COLO668 (cell line): ENCODE results near the gene RNF212B.
"Not testable (repeated sequence)": the region's sequence is repeated elsewhere in the genome, so short reads cannot be mapped to it uniquely, and the experiment has no call there.

Source experiments
- DNase-seq: peaks from one replicate; lab custom pipeline; 2025; ENCODE audit not compliant: unreplicated experiment; lab: John Stamatoyannopoulos, UW

Gene RNF212B, protein sequence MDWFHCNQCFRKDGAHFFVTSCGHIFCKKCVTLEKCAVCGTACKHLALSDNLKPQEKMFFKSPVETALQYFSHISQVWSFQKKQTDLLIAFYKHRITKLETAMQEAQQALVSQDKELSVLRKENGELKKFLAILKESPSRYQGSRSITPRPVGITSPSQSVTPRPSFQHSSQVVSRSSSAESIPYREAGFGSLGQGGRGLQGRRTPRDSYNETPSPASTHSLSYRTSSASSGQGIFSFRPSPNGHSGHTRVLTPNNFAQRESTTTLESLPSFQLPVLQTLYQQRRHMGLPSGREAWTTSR

DNA sequence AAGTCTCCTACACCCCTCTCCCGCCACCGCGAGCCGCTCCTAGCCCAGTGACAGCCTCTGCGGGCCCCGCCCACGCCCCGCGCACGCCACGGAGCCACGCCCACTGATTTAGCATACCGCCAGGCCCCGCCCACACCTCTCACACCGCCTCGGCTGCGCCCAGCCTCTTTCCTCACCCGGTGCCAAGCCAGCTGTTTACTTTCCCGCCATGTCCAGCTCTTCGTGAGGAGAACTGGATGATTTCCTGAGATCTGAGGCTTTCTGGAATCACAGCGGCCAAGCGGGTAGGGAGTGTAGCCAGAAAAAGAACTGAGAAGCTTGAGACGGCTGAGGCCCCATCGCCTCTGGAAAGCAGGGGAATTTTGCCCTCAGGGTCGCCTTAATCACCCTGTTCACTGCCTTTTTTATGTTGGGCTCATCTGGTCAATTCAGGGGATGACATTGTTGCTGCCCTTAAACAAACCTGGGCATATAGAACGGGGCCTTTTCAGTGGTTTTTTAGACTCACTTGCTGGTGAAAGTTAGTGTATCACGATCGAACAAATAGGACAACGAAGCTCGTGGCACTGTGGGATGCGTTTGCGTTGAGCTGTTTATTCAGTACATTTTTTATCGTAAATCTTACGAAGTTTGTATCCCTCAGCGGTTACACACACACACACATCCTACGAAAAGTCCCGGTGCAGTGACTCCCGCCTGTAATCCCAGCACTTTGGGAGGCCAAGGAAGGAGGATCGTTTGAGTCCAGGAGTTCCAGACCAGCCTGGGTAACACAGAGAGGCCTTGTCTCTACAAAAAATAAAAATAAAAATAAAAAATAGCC, at the start of gene RNF212B:
Gene RNF212B, plus strand, starts transcription at position 165 of the 823 bp plus-strand sequence. CDS start 2,410 bp downstream, outside the sequence.
- DNase-seq: peak; percentile 93

DNA sequence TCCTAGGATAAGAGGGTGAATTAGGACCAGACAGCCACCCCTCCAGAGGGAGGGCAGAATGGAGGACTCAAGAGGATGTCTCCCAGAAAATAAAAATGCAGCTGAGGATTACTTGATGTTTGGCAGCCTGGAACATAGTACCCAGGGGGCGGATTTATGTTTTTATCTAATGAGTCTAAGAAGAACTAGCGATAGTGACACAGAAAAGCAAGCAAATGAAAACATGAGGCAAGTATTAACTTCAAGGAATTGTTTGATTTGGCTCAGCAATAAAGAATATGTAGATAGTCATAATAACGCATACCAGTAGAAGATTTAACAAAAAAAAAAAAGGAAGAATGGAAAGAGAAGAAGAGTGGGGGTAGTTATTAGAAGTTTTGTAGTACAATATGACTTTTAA, 44.3 kb upstream of the RNF212B start:
- no peak for DNase-seq

DNA sequence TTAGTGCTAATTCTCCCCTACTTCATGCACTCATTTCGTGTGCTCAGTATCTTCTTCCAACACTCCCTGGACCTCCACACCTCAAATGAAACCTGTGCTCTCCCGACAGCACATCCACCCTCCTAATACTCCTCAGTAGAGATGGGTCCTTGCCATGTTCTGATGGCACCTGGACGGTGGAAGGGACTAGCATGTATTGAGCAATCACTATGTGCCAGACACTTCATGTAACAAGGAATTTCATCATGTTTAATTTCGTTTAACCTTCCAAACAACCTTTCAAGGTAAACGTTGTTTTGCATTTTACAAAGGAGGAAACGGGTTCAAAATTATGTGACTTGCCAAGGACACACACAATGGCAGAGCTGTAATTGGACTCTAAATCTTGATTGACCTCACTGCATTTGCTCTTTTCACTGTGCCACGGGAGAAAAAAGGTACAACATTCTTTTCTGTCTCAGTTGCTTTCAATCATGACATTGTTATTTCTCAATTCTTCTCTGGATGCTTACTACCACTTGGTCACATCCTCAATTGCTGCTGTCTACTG, 42.1 kb upstream of the RNF212B start:
- DNase-seq: no peak

DNA sequence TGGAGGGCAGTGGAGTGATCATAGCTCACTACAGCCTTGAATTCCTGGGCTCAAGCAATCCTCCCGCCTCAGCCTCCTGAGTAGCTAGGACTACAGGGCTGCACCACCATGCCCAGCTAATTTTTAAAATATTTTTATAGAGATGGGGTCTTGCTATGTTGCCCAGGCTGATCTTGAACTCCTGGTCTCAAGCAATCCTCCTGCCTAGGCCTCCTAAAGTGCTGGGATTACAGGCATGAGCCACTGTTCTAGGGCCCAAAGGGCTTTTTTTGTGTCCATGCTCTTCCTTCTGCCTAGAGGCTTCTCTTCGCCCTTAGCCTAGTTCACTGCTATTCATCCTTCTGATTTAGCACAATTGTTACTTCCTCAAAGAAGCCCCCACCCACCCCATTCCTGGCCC, 41.2 kb upstream of the RNF212B start:
- not testable (repeated sequence) for DNase-seq

DNA sequence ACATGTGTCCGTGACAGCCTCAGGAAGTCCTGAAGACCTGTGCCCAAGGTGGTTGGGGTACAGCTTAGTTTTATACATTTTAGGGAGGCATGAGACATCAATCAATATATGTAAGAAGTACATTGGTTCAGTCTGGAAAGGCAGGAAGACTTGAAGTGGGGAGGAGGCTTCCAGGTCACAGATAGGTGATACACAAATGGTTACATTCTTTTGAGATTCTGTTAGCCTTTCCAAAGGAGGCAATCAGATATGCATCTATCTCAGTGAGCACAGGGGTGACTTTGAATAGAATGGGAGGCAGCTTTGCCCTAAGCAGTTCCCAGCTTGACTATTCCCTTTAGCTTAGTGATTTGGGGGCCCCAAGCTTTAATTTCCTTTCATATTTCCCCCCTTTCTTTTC, 38.6 kb upstream of the RNF212B start:
- DNase-seq: not testable (repeated sequence)

DNA sequence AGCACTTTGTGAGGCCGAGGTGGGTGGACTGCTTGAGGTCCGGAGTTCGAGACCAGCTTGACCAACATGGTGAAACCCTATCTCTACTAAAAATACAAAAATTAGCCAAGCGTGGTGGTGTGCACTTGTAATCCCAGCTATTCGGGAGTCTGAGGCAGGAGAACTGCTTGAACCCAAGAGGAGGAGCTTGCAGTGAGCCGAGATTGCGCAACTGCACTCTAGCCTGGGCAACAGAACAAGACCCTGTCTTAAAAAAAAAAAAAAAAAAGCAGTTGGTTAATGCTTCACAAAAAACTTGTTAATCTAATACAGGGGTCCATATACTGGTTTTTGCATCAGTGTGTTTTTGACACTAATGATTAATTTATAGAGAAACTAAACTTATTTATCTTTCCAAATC, 35.7 kb upstream of the RNF212B start:
- no peak for DNase-seq

DNA sequence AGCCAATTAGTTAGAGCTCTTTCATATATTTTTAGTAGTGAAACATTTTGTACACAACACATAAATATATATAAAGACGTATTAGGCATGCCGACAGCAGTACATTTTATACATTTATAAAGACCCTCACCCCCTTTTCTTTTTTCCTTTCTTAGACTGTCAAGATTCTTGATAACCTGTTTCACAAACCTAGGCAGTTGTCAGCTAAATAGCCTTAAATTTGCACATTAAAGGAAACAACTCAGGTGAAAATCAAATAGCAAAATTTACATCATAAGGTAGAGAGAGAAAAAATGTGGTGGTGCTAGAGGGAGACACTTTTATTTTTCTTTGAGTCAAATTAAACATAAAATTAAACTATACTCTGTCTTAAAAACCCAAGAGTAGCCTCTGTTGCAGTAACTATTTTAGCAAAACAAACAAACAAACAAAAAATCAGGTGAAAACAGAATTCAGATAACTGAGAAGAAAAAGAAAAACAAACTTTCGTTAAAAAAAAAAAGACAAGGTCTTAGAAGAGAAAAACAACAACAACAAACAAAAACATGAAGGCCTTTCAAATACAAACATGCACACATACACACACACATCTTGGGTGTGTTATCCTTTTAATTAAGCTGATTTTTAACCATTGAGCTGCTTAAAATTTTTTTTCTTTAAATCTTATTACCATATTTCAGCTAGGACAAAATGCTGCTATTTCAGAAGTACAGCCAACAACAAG, 31.2 kb upstream of the RNF212B start:
- DNase-seq: no peak

DNA sequence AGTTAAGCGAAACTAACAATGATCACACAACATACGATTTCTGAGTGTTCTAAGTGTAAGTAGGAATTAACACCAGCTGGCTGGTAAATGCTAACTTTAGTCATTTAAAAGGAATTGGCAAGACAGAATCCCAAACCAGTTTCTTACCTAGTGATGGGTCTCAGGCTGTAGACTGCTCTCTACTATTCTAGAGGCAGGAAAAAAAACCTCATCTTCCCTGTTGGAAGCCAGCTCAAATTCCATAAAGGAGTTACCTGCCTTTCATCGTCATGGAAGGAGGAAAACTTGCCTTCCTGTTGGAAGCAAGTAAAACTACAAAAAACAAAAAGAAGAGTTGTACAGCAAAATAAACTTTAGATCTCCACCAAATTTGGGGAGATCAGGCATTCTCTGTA, 30.6 kb upstream of the RNF212B start:
- DNase-seq: no peak

DNA sequence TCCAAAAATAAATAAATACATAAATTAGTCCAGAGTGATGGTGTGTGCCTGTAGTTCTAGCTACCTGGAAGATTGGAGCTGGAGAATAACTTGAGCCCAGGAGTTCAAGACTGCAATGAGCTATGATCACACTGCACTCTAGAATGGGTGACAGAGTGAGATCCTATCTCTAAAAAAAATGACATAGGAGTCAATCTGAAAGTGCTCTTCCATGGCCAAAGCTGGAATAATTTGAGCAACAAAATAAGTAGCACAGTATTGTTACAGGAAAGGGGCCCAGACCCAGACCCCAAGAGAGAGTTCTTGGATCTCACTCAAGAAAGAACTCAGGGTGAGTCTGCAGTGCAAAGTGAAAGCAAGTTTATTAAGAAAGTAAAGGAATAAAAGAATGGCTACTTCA, 29.4 kb upstream of the RNF212B start:
- DNase-seq: no peak

DNA sequence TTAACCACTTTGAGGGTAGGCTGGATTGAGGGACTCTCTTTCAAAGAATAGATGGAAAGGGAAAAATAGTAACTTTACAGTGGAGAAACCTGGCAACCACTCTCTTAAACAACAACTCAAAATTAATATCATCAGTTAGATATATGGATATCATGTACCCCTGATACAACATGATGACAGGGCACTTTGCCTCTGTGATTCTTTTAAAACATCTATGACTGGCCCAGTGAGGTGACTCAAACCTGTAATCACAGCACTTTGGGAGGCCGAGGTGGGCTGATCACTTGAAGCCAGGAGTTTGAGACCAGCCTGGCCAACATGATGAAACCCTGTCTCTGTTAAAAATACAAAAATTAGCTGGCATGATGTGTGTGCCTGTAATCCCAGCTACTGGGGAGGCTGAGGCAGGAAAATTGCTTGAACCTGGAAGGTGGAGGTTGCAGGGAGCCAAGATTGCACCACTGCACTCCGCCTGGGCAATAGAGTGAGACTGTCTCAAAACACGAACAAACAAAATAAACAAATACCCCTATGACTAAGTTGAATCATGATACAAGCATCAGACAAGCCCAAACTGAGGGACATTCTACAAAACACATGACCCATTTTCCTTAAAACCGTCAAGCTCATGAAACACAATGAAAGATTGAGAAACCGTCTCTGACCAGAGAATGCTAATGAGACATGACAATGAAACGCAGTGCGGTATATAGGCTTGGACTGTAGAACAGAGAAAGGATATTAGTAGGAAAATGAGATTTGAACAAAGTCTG, 27.9 kb upstream of the RNF212B start:
- no peak for DNase-seq

DNA sequence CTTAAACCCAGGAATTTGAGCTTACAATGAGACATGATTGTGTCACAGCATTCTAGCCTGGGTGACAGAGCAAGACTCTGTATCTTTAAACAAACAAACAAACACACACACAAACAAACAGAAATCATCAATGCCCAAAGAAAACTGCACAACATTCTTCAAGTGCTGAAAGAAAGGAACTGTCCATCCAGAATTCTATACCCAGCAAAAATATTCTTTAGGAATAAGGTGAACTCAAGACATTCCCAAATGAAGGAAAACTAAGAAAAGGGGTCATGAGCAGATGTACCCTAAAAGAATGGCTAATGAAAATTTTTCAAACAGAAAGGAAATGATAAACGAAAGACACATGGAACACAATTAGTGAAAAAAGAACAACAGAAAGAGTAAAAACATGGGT, 22.3 kb upstream of the RNF212B start:
- DNase-seq: no peak

DNA sequence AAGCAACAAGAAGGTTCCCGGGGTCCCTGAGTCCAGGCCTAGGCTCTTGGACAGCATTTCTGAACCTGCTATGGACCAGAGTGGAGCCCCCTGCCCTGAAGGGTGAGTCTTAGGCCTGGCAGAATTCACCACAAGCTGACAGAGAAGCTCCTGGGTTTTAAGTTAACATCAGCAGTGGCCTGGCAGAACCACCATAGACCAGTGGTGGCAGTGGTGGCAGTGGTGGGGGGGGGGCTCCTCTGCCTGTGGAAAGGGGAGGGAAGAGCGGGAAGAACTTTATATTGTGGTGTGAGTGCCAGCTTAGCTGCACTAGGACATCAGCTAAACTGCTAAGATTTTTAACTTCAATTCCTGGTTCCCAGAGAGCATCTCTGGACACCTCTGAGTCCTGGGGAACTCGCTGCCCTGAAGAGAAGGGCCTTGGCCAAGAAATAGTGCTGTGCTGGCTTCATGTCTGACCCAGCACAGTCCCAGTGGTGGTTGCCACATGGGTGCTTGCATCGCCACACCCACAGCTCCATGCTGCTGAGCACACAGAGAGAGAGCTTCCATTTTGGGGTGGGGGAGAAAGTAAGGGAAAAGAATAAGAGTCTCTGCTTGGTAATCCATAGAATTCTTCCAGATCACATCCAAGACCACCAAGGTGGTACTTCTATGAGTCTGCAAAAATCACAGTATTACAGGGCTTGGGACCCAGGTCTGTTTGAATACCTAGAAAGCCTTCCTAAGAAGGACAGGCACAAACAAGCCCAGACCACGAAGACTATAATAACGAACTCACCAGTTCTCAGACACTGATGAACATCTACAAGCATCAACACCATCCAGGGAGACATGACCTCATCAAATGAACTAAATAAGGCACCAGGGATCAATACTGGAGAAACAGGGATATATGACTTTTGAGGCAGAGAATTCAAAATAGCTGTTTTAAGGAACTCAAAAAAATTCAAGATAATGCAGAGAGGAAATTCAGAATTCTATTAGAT, 20.4 kb upstream of the RNF212B start:
- DNase-seq: no peak

DNA sequence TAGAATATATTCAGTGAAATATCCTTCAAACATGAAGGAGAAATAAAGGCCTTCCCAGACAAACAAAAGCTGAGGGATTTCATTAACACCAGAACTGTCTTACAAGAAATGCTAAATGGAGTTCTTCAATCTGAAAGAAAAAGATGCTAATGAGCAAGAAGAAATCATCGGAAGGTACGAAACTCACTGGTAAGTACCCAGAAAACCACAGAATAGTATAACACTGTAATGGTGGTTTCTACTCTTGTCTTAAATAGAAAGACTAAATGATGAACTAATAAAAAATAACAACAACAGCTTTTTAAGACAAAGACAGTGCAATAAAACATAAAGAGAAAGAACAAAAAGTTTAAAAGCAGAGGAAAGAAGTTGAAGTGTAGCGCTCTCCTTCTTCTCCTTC, 18.7 kb upstream of the RNF212B start:
- DNase-seq: no peak

DNA sequence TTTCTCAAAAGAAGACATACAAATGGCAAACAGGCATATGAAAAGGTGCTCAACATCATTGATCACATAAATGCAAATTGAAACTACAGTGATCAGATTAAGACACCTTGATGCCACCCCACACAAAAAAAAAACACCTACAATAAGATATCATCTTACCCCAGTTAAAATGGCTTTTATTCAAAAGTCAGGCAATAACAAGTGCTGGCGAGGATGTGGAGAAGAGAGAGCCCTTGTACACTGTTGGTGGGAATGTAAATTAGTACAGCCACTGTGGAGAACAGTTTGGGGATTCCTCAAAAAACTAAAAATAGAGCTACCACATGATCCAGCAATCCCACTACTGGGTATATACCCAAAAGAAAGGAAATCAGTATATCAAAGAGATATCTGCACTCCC, 12.8 kb upstream of the RNF212B start:
- not testable (repeated sequence) for DNase-seq

DNA sequence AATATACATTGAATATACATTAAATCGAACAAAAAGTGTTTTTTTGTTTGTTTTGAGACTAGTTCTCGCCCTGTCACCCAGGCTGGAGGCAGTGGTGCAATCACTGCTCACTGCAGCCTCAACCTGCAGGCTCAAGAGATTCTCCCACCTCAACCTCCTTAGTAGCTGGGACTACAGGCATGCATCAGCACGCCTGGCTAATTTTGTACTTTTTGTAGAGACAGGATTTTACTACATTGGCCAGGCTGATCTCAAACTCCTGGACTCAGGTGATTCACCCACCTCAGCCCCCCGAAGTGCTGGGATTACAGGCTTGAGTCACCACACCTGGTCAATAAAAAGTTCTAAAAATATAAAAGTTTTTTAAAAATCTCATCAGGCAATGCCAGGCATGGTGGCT, 10.2 kb upstream of the RNF212B start:
- no peak for DNase-seq

DNA sequence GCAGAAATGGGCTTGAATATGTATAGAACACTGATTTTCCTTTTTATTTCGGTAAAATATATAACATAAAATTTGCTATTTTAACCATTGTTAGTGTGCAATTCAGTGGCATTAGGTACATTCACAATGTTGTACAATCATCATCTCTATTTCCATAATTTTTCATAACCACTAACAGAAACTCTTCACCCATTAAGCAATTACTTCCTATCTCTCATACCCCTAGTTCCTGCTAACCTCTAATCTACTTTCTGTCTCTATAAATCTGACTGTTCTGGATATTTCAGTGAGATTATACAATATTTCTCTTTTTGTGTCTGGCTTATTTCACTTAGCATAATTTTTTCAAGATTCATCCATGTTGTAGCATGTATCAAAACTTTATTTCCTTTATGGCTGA, 8.9 kb upstream of the RNF212B start:
- DNase-seq: no peak

DNA sequence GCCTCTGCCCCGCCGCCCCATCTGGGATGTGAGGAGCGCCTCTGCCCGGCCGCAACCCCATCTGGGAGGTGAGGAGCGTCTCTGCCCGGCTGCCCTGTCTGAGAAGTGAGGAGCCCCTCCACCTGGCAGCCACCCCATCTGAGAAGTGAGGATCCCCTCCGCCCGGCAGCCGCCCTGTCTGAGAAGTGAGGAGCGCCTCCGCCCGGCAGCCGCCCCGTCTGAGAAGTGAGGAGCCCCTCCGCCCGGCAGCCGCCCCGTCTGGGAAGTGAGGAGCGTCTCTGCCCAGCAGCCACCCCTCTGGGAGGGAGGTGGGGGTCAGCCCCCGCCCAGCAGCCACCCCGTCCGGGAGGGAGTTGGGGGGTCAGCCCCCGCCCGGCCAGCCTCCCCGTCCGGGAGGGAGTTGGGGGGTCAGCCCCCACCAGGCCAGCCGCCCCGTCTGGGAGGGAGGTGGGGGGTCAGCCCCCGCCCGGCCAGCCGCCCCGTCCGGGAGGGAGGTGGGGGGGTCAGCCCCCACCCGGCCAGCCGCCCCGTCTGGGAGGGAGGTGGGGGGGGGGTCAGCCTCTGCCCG, 5.4 kb upstream of the RNF212B start:
- DNase-seq: not testable (repeated sequence)

DNA sequence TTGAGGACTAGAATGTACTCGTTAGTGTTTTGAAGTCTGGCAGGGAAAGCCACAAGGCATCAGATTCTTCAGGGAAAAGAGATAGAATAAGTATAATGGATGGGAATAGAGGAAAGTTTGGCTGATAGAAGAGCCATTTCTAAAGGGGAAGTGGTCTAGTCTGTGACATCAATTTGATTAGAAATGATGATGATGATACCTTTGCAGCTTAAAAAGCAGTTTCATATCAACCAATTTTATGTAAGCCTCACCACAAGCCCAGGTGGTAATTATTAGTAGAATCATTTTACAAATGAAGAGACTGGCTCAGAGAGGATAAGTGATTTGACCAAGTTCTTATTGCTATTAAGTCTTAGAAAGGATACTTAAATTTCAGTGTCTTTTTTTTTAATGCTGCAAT, 2.9 kb downstream of the RNF212B start:
- no peak for DNase-seq

DNA sequence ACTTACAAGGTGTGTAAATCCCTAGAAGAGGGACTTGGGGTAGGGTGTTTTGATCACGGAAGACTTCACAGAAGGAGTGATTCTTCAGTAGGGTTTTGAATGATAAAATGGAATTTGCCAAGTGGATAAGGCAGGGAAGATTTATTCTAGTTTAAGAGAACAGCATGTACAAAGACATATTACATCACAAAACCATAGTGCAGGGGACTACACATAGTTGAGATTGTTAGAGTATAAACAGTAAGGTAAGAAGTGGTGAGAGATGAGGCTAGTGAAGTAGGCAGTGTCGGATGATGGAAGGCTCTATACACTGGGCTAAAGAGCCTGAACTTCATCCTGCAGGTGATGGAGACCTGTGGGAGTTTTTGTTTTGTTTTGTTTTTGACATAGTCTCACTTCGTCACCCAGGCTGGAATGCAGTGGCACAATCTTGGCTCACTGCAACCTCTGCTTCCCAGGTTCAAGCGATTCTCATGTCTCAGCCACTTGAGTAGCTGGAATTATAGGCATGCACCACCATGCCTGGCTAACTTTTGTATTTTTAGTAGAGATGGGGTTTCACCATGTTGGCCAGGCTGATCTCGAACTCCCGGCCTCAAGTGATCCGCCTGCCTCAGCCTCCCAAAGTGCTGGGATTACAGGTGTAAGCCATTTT, 3.5 kb downstream of the RNF212B start:
- DNase-seq: not testable (repeated sequence)
